T1000 (cell line): ENCODE measurements around the gene AP1AR.

Experiments
- DNase-seq: peaks from one replicate; lab custom pipeline; 2025; ENCODE audit warnings: mixed read lengths; lab: John Stamatoyannopoulos, UW

Gene AP1AR

GRCh38 chr4:112312610-112313239, 81.1 kb downstream of the AP1AR start:
- no peak for DNase-seq

GRCh38 chr4:112315446-112315845, 83.9 kb downstream of the AP1AR start:
- DNase-seq, result no peak

GRCh38 chr4:112316360-112316759, 84.8 kb downstream of the AP1AR start:
- DNase-seq, result no peak

GRCh38 chr4:112318239-112319142, 86.9 kb downstream of the AP1AR start:
- no peak for DNase-seq
